GM10248 (cell line): Measurements from ENCODE around the gene UVRAG.

Experiments
- CTCF ChIA-PET: fragments of 300-600 bp; sonication (Branson Sonifier 250); formaldehyde crosslinking; extraction: SDS; loops from one replicate; lab custom pipeline; 2021; ENCODE audit warnings: antibody characterized with exemption; lab: Yijun Ruan, JAX
- POLR2A ChIA-PET: fragments of 350-650 bp; sonication (Branson Sonifier 250); formaldehyde crosslinking; extraction: SDS; loops from one replicate; lab custom pipeline; 2020; ENCODE audit warnings: antibody characterized with exemption; lab: Yijun Ruan, JAX
- DNase-seq: peaks from one replicate; pipeline ENCODE4 v3.0.0; 2012; ENCODE audit errors: extremely low spot score
- TF ChIP-seq, protein P1 (sequence below): IDR thresholded peaks from 2 replicates; pipeline ENCODE4 v1.5.1; 2012; ENCODE audit warnings: mild to moderate bottlenecking, low read depth; ENCODE audit errors: extremely low read depth, missing control alignments, control extremely low read depth

Gene UVRAG

DNA sequence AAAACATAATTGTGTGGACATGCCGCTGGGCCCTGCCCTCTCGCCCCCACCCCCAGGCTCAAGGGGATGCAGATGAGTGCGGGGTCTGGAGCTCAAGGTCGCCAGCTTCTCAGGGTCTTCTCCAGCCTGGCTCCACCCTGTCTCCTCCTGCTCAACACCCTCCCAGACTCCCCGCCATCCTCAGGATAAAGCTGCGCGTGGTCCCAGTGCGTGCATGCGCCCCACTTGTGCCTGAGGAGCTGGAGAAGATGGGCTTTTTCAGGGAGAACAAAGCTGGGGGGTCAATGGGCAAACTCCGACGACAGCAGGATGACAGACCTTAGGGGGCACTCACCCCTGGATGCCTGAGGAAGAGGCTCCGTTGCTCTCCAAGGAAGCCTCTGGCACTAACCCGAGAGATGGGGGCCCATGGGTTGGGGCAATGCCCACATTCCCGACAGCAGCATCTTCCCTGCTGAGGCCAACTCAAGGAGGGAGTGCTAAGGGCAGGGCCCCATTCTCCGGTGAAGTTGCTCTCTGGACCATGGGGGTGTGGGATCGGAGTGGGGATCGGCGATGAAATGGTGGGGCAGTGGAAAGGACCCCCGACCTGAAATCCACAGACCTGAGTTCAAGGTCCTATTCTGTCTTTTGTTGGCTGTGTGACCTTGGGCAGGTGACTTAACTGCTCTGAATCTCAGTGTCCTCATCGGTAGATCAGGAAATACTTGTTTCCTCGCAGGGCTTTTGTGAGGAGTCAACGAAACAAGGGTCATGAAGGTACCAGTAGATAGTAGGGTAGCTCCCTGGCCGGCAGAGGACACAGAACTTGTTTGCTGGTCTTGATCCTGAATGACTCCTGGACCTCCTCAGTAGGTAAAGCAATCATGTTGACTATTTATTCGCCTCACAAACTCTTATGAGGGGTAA, 343.6 kb downstream of the UVRAG start:
- ChIA-PET POLR2A (no interaction called here), CTCF (no interaction called here)
- no peak for DNase-seq
- TF ChIP-seq, protein P1, sequence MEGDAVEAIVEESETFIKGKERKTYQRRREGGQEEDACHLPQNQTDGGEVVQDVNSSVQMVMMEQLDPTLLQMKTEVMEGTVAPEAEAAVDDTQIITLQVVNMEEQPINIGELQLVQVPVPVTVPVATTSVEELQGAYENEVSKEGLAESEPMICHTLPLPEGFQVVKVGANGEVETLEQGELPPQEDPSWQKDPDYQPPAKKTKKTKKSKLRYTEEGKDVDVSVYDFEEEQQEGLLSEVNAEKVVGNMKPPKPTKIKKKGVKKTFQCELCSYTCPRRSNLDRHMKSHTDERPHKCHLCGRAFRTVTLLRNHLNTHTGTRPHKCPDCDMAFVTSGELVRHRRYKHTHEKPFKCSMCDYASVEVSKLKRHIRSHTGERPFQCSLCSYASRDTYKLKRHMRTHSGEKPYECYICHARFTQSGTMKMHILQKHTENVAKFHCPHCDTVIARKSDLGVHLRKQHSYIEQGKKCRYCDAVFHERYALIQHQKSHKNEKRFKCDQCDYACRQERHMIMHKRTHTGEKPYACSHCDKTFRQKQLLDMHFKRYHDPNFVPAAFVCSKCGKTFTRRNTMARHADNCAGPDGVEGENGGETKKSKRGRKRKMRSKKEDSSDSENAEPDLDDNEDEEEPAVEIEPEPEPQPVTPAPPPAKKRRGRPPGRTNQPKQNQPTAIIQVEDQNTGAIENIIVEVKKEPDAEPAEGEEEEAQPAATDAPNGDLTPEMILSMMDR, result no peak

DNA sequence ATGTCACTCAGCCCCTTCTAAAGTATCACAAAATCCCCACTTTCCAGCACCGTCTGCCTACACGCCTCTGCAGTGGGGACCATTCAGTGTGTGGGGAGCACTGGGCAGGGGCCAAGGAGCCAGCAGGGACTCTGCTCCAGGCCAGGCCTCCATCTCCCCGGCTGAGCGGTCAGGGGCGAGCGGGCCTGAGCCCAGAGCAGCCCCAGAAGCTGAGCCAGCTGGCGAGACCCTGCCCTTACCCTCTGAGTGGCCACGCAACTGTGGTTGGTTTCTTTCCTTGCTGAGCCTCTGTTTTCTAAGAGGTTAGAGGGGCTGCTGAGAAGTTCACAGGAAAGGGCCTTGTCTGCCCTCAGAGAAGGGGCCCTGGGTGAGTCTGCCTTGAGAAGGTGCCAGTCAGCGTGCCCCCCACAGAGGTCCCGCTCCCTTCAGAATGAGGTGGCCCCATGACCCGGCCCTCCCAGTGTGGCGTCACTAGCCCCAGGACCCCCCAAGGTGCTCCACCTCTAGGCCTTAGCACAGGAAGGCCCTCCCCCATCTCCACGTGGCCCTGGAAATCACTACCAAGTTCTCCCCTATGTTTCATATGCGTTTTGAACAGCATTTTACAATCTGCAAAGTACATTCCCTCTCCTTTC, 344.4 kb downstream of the UVRAG start:
- TF ChIP-seq, protein P1, result no peak
- ChIA-PET CTCF (no interaction called here), POLR2A (no interaction called here)
- no peak for DNase-seq

DNA sequence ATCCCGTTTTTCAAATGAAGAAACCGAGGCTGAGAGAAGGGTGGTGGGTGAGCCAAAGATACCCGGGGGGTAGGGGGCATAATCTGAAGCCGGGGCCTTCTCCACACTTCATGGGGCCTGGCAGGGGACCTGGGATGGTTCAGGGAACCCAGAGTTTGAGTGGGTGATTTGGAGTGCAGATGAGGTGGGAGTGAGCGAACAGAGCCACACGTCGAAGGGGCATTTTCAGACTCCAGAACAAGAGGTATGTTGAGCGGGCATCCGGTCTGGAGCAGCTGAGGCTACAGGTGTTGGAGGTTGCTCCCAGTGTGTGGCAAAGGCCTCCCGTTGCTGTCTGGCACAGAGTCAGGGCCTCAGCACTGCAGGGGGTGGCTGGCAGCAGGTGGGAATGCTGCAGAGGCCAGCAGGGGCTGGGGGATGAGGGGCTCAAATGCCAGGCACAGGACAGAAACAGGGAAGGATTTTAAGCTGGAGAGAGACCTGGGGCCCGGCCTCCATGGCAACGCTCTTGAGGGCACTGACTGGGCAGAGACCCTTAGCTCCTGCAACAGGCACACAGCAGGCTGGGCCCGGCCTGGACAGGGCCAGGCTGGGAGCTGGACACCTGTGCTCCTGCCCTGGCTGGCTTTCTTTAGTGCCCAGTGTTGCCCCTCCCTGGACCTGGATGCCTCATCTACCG, 345.1 kb downstream of the UVRAG start:
- TF ChIP-seq, protein P1, result no peak
- CTCF ChIA-PET, result interaction anchor here (0.8 to 1.5 kb wide), 2 partner anchors 8 to 48 kb away, joined by 4 to 5 read pairs; no protein-coding TSS in a partner anchor
- no peak for DNase-seq
- POLR2A ChIA-PET, result no interaction called here

DNA sequence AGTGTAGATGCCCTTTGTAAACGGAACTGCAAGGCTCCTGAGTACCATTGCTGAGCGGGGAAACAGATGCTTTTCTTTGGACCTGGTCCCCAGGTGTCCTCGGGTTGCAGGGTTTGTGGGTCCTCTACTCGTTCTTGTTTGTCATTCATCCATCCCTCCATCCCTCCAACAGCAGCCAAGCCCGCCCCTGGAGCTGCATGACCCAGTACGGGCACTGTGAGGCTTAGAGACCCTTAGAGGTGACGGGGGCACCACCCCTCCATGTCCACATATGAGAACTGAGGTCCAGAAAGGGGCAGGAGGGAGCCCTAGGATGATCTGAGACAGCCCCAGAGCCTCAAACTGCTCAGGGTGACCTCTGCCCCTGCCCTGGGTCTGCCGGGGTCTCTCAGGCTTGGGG, 345.8 kb downstream of the UVRAG start:
- ChIA-PET POLR2A (no interaction called here), CTCF (interaction anchor here (0.8 to 1.5 kb wide), 2 partner anchors 9 to 47 kb away, joined by 4 to 5 read pairs; no protein-coding TSS in a partner anchor)
- TF ChIP-seq, protein P1, result no peak
- DNase-seq, result no peak

DNA sequence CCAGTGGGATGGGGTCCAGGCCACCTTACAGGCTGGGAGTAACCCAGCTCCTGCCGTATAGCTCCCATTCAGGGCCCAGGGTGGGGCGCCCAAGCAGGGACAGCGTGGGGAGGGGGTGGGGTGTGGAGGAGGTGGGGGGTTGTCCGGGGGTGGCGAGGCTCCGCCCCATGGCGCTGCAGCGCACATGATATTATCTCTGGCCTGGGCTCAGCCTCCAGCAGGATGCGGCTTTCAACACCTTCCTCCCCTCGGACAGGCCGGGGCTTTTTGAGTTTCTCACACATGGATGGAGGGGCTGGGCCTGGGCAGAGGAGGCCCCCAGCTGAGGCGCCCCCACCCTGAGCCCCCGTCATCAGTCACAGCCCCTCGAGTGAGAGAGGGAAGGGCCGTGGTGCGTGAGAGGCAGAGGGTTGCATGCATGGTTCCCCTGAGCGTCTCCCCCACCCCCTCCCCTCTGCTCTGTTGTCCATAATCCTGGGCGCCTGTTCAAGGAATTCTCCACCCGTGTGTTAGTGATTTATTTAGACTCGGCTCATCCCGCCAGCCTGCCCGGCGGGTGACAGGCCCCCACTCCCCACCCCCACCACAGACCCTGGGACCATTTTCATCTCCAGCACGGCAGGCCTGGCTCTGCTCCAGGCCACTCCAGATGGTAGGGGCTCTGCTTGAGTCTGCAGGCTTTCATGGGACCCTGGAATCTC, 346.4 kb downstream of the UVRAG start:
- no peak for DNase-seq
- ChIA-PET CTCF (interaction anchor here (1.5 to 2.2 kb wide), 2 partner anchors 9 kb away, joined by 5 to 16 read pairs; no protein-coding TSS in a partner anchor), POLR2A (interaction anchor here (0.6 kb wide), 1 partner anchor 392 kb away, joined by 3 read pairs; no protein-coding TSS in a partner anchor)
- TF ChIP-seq, protein P1, result no peak
